ENCODE data around the gene HSD17B2. TPM values are rescaled to one million over a fixed set of nuclear protein-coding genes. Genes with fewer than 3 reads are reported as not detected.

Gene HSD17B2
- total RNA-seq, 2 experiments from 2014 or later, result not detected

- Mint-ChIP-seq H3K27ac (no peak overlapping the region), H3K9me3 (no peaks in the 10 kb centered on the region), H3K4me3 (no peak overlapping the region), H3K36me3 (ENCODE audit: low read depth) (no peaks in the 10 kb centered on the region), H3K27me3 (peaks cover 2% of the 10 kb centered on the region), H3K4me1 (ENCODE audit: low read depth) (no peaks in the 10 kb centered on the region)
- CTCF ChIA-PET, result interaction anchor here (0.9 kb wide), 1 partner anchor 176 kb away, joined by 3 read pairs; no protein-coding TSS in a partner anchor
- no peak for DNase-seq
- ATAC-seq, result no peak
- POLR2A ChIA-PET, result no interaction called here
- intact Hi-C loops (cut with micrococcal nuclease), result no loop called here
- TF ChIP-seq CTCF (IDR thresholded peaks at IDR 0.05), result no peak
Measured at GRCh38 chr16:82042144-82042543, 7.1 kb downstream of the HSD17B2 start.

GRCh38 chr16:82042846-82043245 lies 7.8 kb downstream of the HSD17B2 start:
- no peak overlapping the region for H3K27ac Mint-ChIP-seq
- no peaks in the 10 kb centered on the region for H3K36me3 Mint-ChIP-seq (ENCODE audit: low read depth)
- CTCF ChIA-PET, result interaction anchor here (0.9 kb wide), 1 partner anchor 175 kb away, joined by 3 read pairs; no protein-coding TSS in a partner anchor
- TF ChIP-seq CTCF (IDR thresholded peaks at IDR 0.05), result no peak
- H3K9me3 Mint-ChIP-seq, result no peaks in the 10 kb centered on the region
- no peak for ATAC-seq
- intact Hi-C loops (cut with micrococcal nuclease), result no loop called here
- H3K4me1 Mint-ChIP-seq (ENCODE audit: low read depth), result no peaks in the 10 kb centered on the region
- no peak for DNase-seq
- H3K4me3 Mint-ChIP-seq, result no peak overlapping the region
- H3K27me3 Mint-ChIP-seq, result peaks cover 5% of the 10 kb centered on the region
- POLR2A ChIA-PET, result no interaction called here

GRCh38 chr16:82043680-82044584 lies 8.9 kb downstream of the HSD17B2 start:
- Mint-ChIP-seq H3K27me3 (peaks cover 5% of the 10 kb centered on the region), H3K9me3 (no peaks in the 10 kb centered on the region), H3K27ac (no peak overlapping the region), H3K4me1 (ENCODE audit: low read depth) (no peaks in the 10 kb centered on the region), H3K4me3 (no peak overlapping the region), H3K36me3 (ENCODE audit: low read depth) (no peaks in the 10 kb centered on the region)
- intact Hi-C loops (cut with micrococcal nuclease), result no loop called here
- ChIA-PET CTCF (no interaction called here), POLR2A (no interaction called here)
- TF ChIP-seq CTCF (IDR thresholded peaks at IDR 0.05), result no peak
- ATAC-seq (no peak), DNase-seq (no peak)

- H3K27me3 Mint-ChIP-seq, result peaks cover 5% of the 10 kb centered on the region
- intact Hi-C loops (cut with micrococcal nuclease), result no loop called here
- H3K4me1 Mint-ChIP-seq (ENCODE audit: low read depth), result no peaks in the 10 kb centered on the region
- H3K36me3 Mint-ChIP-seq (ENCODE audit: low read depth), result no peaks in the 10 kb centered on the region
- ChIA-PET POLR2A (no interaction called here), CTCF (no interaction called here)
- H3K9me3 Mint-ChIP-seq, result no peaks in the 10 kb centered on the region
- no peak for DNase-seq
- ATAC-seq, result no peak
- no peak overlapping the region for H3K27ac Mint-ChIP-seq
- no peak overlapping the region for H3K4me3 Mint-ChIP-seq
- no peak for TF ChIP-seq CTCF (IDR thresholded peaks at IDR 0.05)
Measured at GRCh38 chr16:82044585-82044911, 9.5 kb downstream of the HSD17B2 start.

GRCh38 chr16:82045465-82045864 lies 10.4 kb downstream of the HSD17B2 start:
- intact Hi-C loops (cut with micrococcal nuclease), result no loop called here
- H3K9me3 Mint-ChIP-seq, result no peaks in the 10 kb centered on the region
- TF ChIP-seq CTCF (IDR thresholded peaks at IDR 0.05), result no peak
- no peak overlapping the region for H3K4me3 Mint-ChIP-seq
- POLR2A ChIA-PET, result no interaction called here
- no peaks in the 10 kb centered on the region for H3K36me3 Mint-ChIP-seq (ENCODE audit: low read depth)
- H3K27ac Mint-ChIP-seq, result no peak overlapping the region
- no peak for DNase-seq
- CTCF ChIA-PET, result interaction anchor here (1.2 kb wide), 1 partner anchor 16 kb away, joined by 6 read pairs; no protein-coding TSS in a partner anchor
- ATAC-seq, result no peak
- H3K27me3 Mint-ChIP-seq, result peaks cover 8% of the 10 kb centered on the region
- no peaks in the 10 kb centered on the region for H3K4me1 Mint-ChIP-seq (ENCODE audit: low read depth)
